NB4 (cell line): ENCODE data around the gene NOP56.

Source experiments
- DNase-seq: peaks from one replicate; pipeline ENCODE4 v3.0.0; 2010; ENCODE audit warnings: low read depth
- H3K4me3 ChIP-seq: one replicate; pipeline ENCODE4 v1.5.1; 2011; ENCODE audit warnings: mild to moderate bottlenecking, low read depth, low read length, moderate library complexity
- CTCF ChIP-seq: IDR thresholded peaks from one replicate; pipeline ENCODE4 v1.5.1; 2012; ENCODE audit warnings: low read depth, low read length
- MAX ChIP-seq: IDR thresholded peaks from 2 replicates; pipeline ENCODE4 v1.6.1; 2011; ENCODE audit warnings: low read depth, low read length
- MYC ChIP-seq: IDR thresholded peaks from 2 replicates; pipeline ENCODE4 v1.6.1; 2011; ENCODE audit warnings: low read depth, low read length
- POLR2A ChIP-seq: IDR thresholded peaks from 2 replicates; pipeline ENCODE4 v1.6.1; 2011; ENCODE audit warnings: mild to moderate bottlenecking; ENCODE audit not compliant: insufficient read length; ENCODE audit errors: extremely low read depth

NOP56 gene

GRCh38 chr20:2705931-2706645 is 53.7 kb downstream of the NOP56 start:
- TF ChIP-seq MAX (no peak), CTCF (no peak), MYC (no peak), POLR2A (no peak)
- no peak for DNase-seq
- H3K4me3 ChIP-seq = no peak overlapping the region

- no peak for TF ChIP-seq MYC
- no peak for TF ChIP-seq POLR2A
- no peak for TF ChIP-seq CTCF
- TF ChIP-seq MAX = no peak
- DNase-seq = no peak
- H3K4me3 ChIP-seq = no peak overlapping the region
Observed at GRCh38 chr20:2706688-2707352, 54.4 kb downstream of the NOP56 start.

- H3K4me3 ChIP-seq = no peak overlapping the region
- no peak for DNase-seq
- no peak for TF ChIP-seq MAX
Observed at GRCh38 chr20:2707353-2708072, 55.1 kb downstream of the NOP56 start.
